CD14-positive monocyte (primary cell): ENCODE measurements around the gene RXYLT1. TPM values are rescaled to one million over a fixed set of nuclear protein-coding genes. Genes with fewer than 3 reads are reported as not detected.

Source experiments
- DNase-seq, 3 donors: peaks; one replicate each; pipeline ENCODE4 v3.0.0-alpha.2; 2011 to 2022
- H2AFZ ChIP-seq: 2 replicates; pipeline ENCODE4 v1.6.0; 2012; ENCODE audit warnings: mild to moderate bottlenecking, low read depth, low read length, inconsistent platforms; ENCODE audit not compliant: insufficient read depth, poor library complexity, severe bottlenecking
- H3K27ac ChIP-seq, 2 donors: 1 replicate in 1 of 2; 2 replicates in 1 of 2; pipeline ENCODE4 v1.5.1; 2012 to 2013; ENCODE audit warnings: low read length in 2 of 2, control low read depth in 1 of 2, inconsistent platforms in 1 of 2, low read depth in 1 of 2, mild to moderate bottlenecking in 1 of 2
- H3K27me3 ChIP-seq, 2 donors: one replicate each; pipeline versions ENCODE4 v1.6.0 to v1.6.1; 2011 to 2013; ENCODE audit warnings: low read length in 2 of 2; ENCODE audit not compliant: control insufficient read depth in 2 of 2, insufficient read depth in 2 of 2
- H3K36me3 ChIP-seq, 2 donors: replicated peaks in 1 of 2; 1 replicate in 1 of 2; 2 replicates in 1 of 2; pipeline versions ENCODE4 v1.5.1 to v1.6.1; 2012 to 2013; ENCODE audit warnings: low read length in 2 of 2, control low read depth in 1 of 2, inconsistent platforms in 1 of 2, mild to moderate bottlenecking in 1 of 2; ENCODE audit not compliant: insufficient read depth in 2 of 2, control insufficient read depth in 1 of 2
- H3K4me1 ChIP-seq, 2 donors: 1 replicate in 1 of 2; 2 replicates in 1 of 2; pipeline versions ENCODE4 v1.5.1 to v1.6.1; 2012 to 2013; ENCODE audit warnings: low read length in 2 of 2, control low read depth in 1 of 2, inconsistent platforms in 1 of 2, mild to moderate bottlenecking in 1 of 2, moderate library complexity in 1 of 2; ENCODE audit not compliant: insufficient read depth in 2 of 2, control insufficient read depth in 1 of 2
- H3K4me2 ChIP-seq: replicated peaks from 2 replicates; pipeline ENCODE3; 2012; ENCODE audit warnings: low read length, moderate library complexity, mild to moderate bottlenecking; ENCODE audit not compliant: poor library complexity, severe bottlenecking; ENCODE audit errors: extremely low read depth
- H3K4me3 ChIP-seq, 3 experiments: fragments of 200-600 bp in 1 of 3; sonication (generic) in 1 of 3; replicated peaks in 1 of 3; 1 replicate in 2 of 3; 2 replicates in 1 of 3; pipeline ENCODE4 v1.5.1; 2011 to 2013; ENCODE audit warnings: low read length in 3 of 3, mild to moderate bottlenecking in 3 of 3, control low read depth in 2 of 3, low read depth in 2 of 3, inconsistent platforms in 1 of 3, moderate library complexity in 1 of 3
- H3K79me2 ChIP-seq: 2 replicates; pipeline ENCODE4 v1.6.0; 2012; ENCODE audit warnings: mild to moderate bottlenecking, control low read depth, inconsistent platforms, low read length, moderate library complexity; ENCODE audit not compliant: insufficient read depth
- H3K9ac ChIP-seq: 2 replicates; pipeline ENCODE4 v1.6.0; 2017; ENCODE audit warnings: low read length, mild to moderate bottlenecking; ENCODE audit not compliant: insufficient read depth, poor library complexity, severe bottlenecking
- H3K9me3 ChIP-seq, 2 donors: replicated peaks in 1 of 2; 1 replicate in 1 of 2; 2 replicates in 1 of 2; pipeline versions ENCODE4 v1.5.1 to v1.6.1; 2012 to 2013; ENCODE audit warnings: low read length in 2 of 2, control low read depth in 1 of 2; ENCODE audit not compliant: control insufficient read depth in 1 of 2, insufficient read depth in 1 of 2
- H4K20me1 ChIP-seq: 2 replicates; pipeline ENCODE4 v1.6.0; 2012; ENCODE audit warnings: mild to moderate bottlenecking, low read length, control low read depth, moderate library complexity; ENCODE audit not compliant: insufficient read depth
- H3K27ac Mint-ChIP-seq, 7 donors: one replicate each; pipeline ENCODE4 v1.8.0; 2020; ENCODE audit warnings: mild to moderate bottlenecking in 7 of 7, mixed read lengths in 7 of 7, moderate library complexity in 6 of 7, inconsistent platforms in 2 of 7
- H3K27me3 Mint-ChIP-seq, 3 donors: one replicate each; pipeline ENCODE4 v1.8.0; 2021 to 2022; ENCODE audit warnings: low read depth in 3 of 3, mild to moderate bottlenecking in 3 of 3, mixed read lengths in 3 of 3, moderate library complexity in 3 of 3, inconsistent platforms in 1 of 3
- H3K36me3 Mint-ChIP-seq, 2 donors: one replicate each; pipeline ENCODE4 v1.8.0; 2020; ENCODE audit warnings: mixed read lengths in 2 of 2, inconsistent platforms in 1 of 2, mild to moderate bottlenecking in 1 of 2
- H3K4me1 Mint-ChIP-seq: one replicate; pipeline ENCODE4 v1.8.0; 2020; ENCODE audit warnings: mild to moderate bottlenecking, mixed read lengths
- H3K4me3 Mint-ChIP-seq, 2 donors: one replicate each; pipeline ENCODE4 v1.8.0; 2020; ENCODE audit warnings: mild to moderate bottlenecking in 2 of 2, mixed read lengths in 2 of 2, moderate library complexity in 1 of 2
- H3K9me3 Mint-ChIP-seq, 7 donors: one replicate each; pipeline ENCODE4 v1.8.0; 2020 to 2022; ENCODE audit warnings: mixed read lengths in 7 of 7, mild to moderate bottlenecking in 6 of 7, moderate library complexity in 6 of 7, inconsistent platforms in 2 of 7
- CTCF ChIP-seq: fragments of 200-600 bp; IDR thresholded peaks from one replicate; pipeline ENCODE4 v1.8.0; 2022; ENCODE audit warnings: antibody characterized with exemption, mild to moderate bottlenecking
- WGBS: methylation state at CpG from one replicate; pipeline ENCODE4 v1.1.5; 2013; ENCODE audit warnings: missing lambda C conversion rate; ENCODE audit not compliant: insufficient coverage; 5-methylcytosine and 5-hydroxymethylcytosine counted together
- intact Hi-C, 2 donors: fragments of 100-400 bp; cut with micrococcal nuclease; formaldehyde crosslinking; loops; one replicate each; pipeline versions ENCODE4 v1.15.0 to v1.15.1; 2023
- polyA plus RNA-seq, 3 donors: library from polyadenylated mRNA; depleted of rRNA in 1 of 3; unstranded in 2 of 3; stranded (reverse) in 1 of 3; fragments of 300-500 nt in 2 of 3; fragments of >200 nt in 1 of 3; fragmentation: Illumina TruSeq in 2 of 3; gene quantifications; 1 replicate in 2 of 3; 2 replicates in 1 of 3; pipeline ENCODE4 v1.2.3, GENCODE V29; 2012 to 2021
- small RNA-seq: library from RNA; depleted of rRNA; stranded (forward); fragments of <200 nt; gene quantifications from one replicate; pipeline ENCODE3, GENCODE V24; 2012; ENCODE audit warnings: low read depth; ENCODE audit not compliant: insufficient read length

RXYLT1 gene
- polyA plus RNA-seq, 3 donors = 4.3 to 6.5 (median 6.5) TPM

GRCh38 chr12:63855299-63855698 lies 75.6 kb downstream of the RXYLT1 start:
- no peaks in the 10 kb centered on the region for H3K27me3 ChIP-seq
- no peak for TF ChIP-seq CTCF
- no peak overlapping the region for H3K4me2 ChIP-seq
- H2AFZ ChIP-seq = no peak overlapping the region
- no peak overlapping the region for H3K4me3 ChIP-seq
- Mint-ChIP-seq H3K4me3 (no peak overlapping the region), H3K27me3 (peaks cover 0 to 2% (median 0%) of the 10 kb centered on the region in 3 donors), H3K4me1 (no peaks in the 10 kb centered on the region), H3K27ac (no peak overlapping the region), H3K9me3 (no peaks in the 10 kb centered on the region), H3K36me3 (no peaks in the 10 kb centered on the region)
- no peak for DNase-seq
- 100% methylated on average over 2 of the region's 3 CpGs for WGBS
- no peaks in the 10 kb centered on the region for H3K79me2 ChIP-seq
- intact Hi-C loops = no loop called here
- H3K9me3 ChIP-seq = no peaks in the 10 kb centered on the region
- H3K4me1 ChIP-seq = no peaks in the 10 kb centered on the region
- H4K20me1 ChIP-seq = no peaks in the 10 kb centered on the region
- H3K9ac ChIP-seq = no peak overlapping the region
- no peak overlapping the region for H3K27ac ChIP-seq
- H3K36me3 ChIP-seq = no peaks in the 10 kb centered on the region

GRCh38 chr12:63857771-63858670 lies 78.3 kb downstream of the RXYLT1 start:
- no peaks in the 10 kb centered on the region for H3K36me3 ChIP-seq
- no peak overlapping the region for H3K9ac ChIP-seq
- H3K9me3 Mint-ChIP-seq = peaks cover 0 to 2% (median 0%) of the 10 kb centered on the region in 7 donors
- WGBS = 40% methylated on average over 1 of the region's 6 CpGs
- no peak overlapping the region for H3K4me3 ChIP-seq
- no peaks in the 10 kb centered on the region for H3K36me3 Mint-ChIP-seq
- no peak overlapping the region for H3K4me2 ChIP-seq
- TF ChIP-seq CTCF = no peak
- no peaks in the 10 kb centered on the region for H3K4me1 Mint-ChIP-seq
- H4K20me1 ChIP-seq = no peaks in the 10 kb centered on the region
- no peak overlapping the region for H3K27ac Mint-ChIP-seq
- no peak for DNase-seq
- no peaks in the 10 kb centered on the region for H3K4me1 ChIP-seq
- H2AFZ ChIP-seq = no peak overlapping the region
- H3K9me3 ChIP-seq = no peaks in the 10 kb centered on the region
- intact Hi-C loops = no loop called here
- no peaks in the 10 kb centered on the region for H3K27me3 ChIP-seq
- H3K79me2 ChIP-seq = no peaks in the 10 kb centered on the region
- no peak overlapping the region for H3K4me3 Mint-ChIP-seq
- H3K27ac ChIP-seq = no peak overlapping the region
- peaks cover 0 to 3% (median 0%) of the 10 kb centered on the region in 3 donors for H3K27me3 Mint-ChIP-seq

Small RNA genes lying within 50 kb of the gene (small RNA-seq; reads per million reads assigned to genes)
- not detected for gene AC084357.1

Other genes with a start within 250 kb of the RXYLT1 start
- not detected for gene DPY19L2, start 111.4 kb upstream of the RXYLT1 start, polyA plus RNA-seq
- under 1 TPM; 0.05 to 0.52 (median 0.07) TPM for gene SRGAP1, start 64.8 kb downstream of the RXYLT1 start, polyA plus RNA-seq